GM23338 (cell line): ENCODE results near the gene EYA2. TPM values are rescaled to one million over a fixed set of nuclear protein-coding genes. Genes with fewer than 3 reads are reported as not detected.

Experiments
- ATAC-seq: fragments of 200-7000 bp; cut with Tn5 transposase; 3 replicates; pipeline ENCODE4 v1.9.1; 2020
- DNase-seq: peaks from one replicate; pipeline ENCODE4 v3.0.0-alpha.2; 2015; ENCODE audit warnings: low spot score
- H2AFZ ChIP-seq: fragments of 200-600 bp; sonication (generic); 2 replicates; pipeline ENCODE4 v1.8.0; 2016; ENCODE audit warnings: antibody characterized with exemption, mild to moderate bottlenecking, moderate library complexity
- H3F3A ChIP-seq: fragments of 200-600 bp; sonication (generic); replicated peaks from 2 replicates; pipeline ENCODE4 v1.8.0; 2017; ENCODE audit warnings: antibody characterized with exemption, mixed run types, low read depth
- H3K27ac ChIP-seq: fragments of 200-600 bp; sonication (generic); 2 replicates; pipeline ENCODE4 v1.6.1; 2016; ENCODE audit warnings: low read depth
- H3K27me3 ChIP-seq: fragments of 200-600 bp; sonication (generic); 2 replicates; pipeline ENCODE4 v1.8.0; 2016; ENCODE audit warnings: mild to moderate bottlenecking, mixed run types, moderate library complexity; ENCODE audit not compliant: insufficient read depth
- H3K36me3 ChIP-seq: fragments of 200-600 bp; sonication (generic); 2 replicates; pipeline ENCODE4 v1.8.0; 2016; ENCODE audit warnings: mild to moderate bottlenecking; ENCODE audit not compliant: insufficient read depth
- H3K4me1 ChIP-seq: fragments of 200-600 bp; sonication (generic); 2 replicates; pipeline ENCODE4 v1.8.0; 2016; ENCODE audit warnings: mild to moderate bottlenecking, moderate library complexity; ENCODE audit not compliant: insufficient read depth
- H3K4me2 ChIP-seq: fragments of 200-600 bp; sonication (generic); 2 replicates; pipeline ENCODE4 v1.7.1; 2017; ENCODE audit warnings: mixed run types
- H3K4me3 ChIP-seq: fragments of 200-600 bp; sonication (generic); 2 replicates; pipeline ENCODE4 v1.6.1; 2016; ENCODE audit warnings: mixed run types
- H3K79me2 ChIP-seq: fragments of 200-600 bp; sonication (generic); replicated peaks from 2 replicates; pipeline ENCODE4 v1.8.0; 2017; ENCODE audit warnings: mild to moderate bottlenecking; ENCODE audit not compliant: insufficient read depth
- H3K9me2 ChIP-seq: fragments of 200-600 bp; sonication (generic); 2 replicates; pipeline ENCODE4 v1.8.0; 2017; ENCODE audit not compliant: insufficient read depth
- H4K20me1 ChIP-seq: fragments of 200-600 bp; sonication (generic); replicated peaks from 2 replicates; pipeline ENCODE4 v1.8.0; 2017; ENCODE audit warnings: mild to moderate bottlenecking; ENCODE audit not compliant: insufficient read depth
- H3K27ac Mint-ChIP-seq: 2 replicates; pipeline ENCODE4 v1.8.0; 2020; ENCODE audit warnings: inconsistent platforms, mild to moderate bottlenecking, moderate library complexity, mixed read lengths
- H3K27me3 Mint-ChIP-seq: 3 replicates; pipeline ENCODE4 v1.8.0; 2022; ENCODE audit warnings: low read depth, mild to moderate bottlenecking, moderate library complexity, mixed read lengths, inconsistent platforms; ENCODE audit not compliant: insufficient read depth, poor library complexity
- H3K36me3 Mint-ChIP-seq: 3 replicates; pipeline ENCODE4 v1.8.0; 2021; ENCODE audit warnings: low read depth, mild to moderate bottlenecking, inconsistent platforms, moderate library complexity, mixed read lengths
- H3K4me1 Mint-ChIP-seq: 3 replicates; pipeline ENCODE4 v1.8.0; 2020; ENCODE audit warnings: mild to moderate bottlenecking, inconsistent platforms, mixed read lengths
- H3K4me3 Mint-ChIP-seq: 3 replicates; pipeline ENCODE4 v1.8.0; 2021; ENCODE audit warnings: moderate library complexity, mild to moderate bottlenecking, inconsistent platforms, mixed read lengths
- H3K9me3 Mint-ChIP-seq: 3 replicates; pipeline ENCODE4 v1.8.0; 2020; ENCODE audit warnings: moderate library complexity, mild to moderate bottlenecking, inconsistent platforms, mixed read lengths
- CREB1 ChIP-seq: fragments of 250-450 bp; sonication (Bioruptor Pico); IDR thresholded peaks from 2 replicates; pipeline ENCODE4 v1.5.0; 2020; ENCODE audit warnings: low read depth, mild to moderate bottlenecking, moderate library complexity
- CTCF ChIP-seq, 2 experiments: fragments of 200-600 bp in 1 of 2; sonication (generic) in 1 of 2; conservative IDR thresholded peaks; 2 replicates each; pipeline versions ENCODE4 v1.5.1 to v1.6.1; 2016 to 2017; ENCODE audit warnings: antibody characterized with exemption in 2 of 2, low read depth in 2 of 2, mild to moderate bottlenecking in 2 of 2, moderate library complexity in 1 of 2
- ETS1 ChIP-seq: IDR thresholded peaks from 2 replicates; pipeline ENCODE4 v1.6.1; 2016; ENCODE audit warnings: antibody characterized with exemption
- EZH2 ChIP-seq: fragments of 200-600 bp; sonication (generic); IDR thresholded peaks from one replicate; pipeline ENCODE4 v1.8.0; 2017; ENCODE audit warnings: antibody characterized with exemption, mild to moderate bottlenecking, low read depth; ENCODE audit not compliant: unreplicated experiment
- EZH2phosphoT487 ChIP-seq: fragments of 200-600 bp; sonication (generic); IDR thresholded peaks from one replicate; pipeline ENCODE4 v1.8.1; 2018; ENCODE audit warnings: antibody characterized with exemption; ENCODE audit not compliant: unreplicated experiment
- JUNB ChIP-seq: IDR thresholded peaks from one replicate; pipeline ENCODE4 v1.6.1; 2016; ENCODE audit warnings: antibody characterized with exemption; ENCODE audit not compliant: unreplicated experiment
- NANOG ChIP-seq: IDR thresholded peaks from 2 replicates; pipeline ENCODE4 v1.6.1; 2016; ENCODE audit warnings: antibody characterized with exemption, borderline replicate concordance
- POLR2AphosphoS5 ChIP-seq: IDR thresholded peaks from 2 replicates; pipeline ENCODE4 v1.6.1; 2016; ENCODE audit warnings: antibody characterized with exemption, low read depth
- REST ChIP-seq: IDR thresholded peaks from one replicate; pipeline ENCODE4 v1.6.1; 2018; ENCODE audit warnings: antibody characterized with exemption; ENCODE audit not compliant: unreplicated experiment
- STAT1 ChIP-seq: IDR thresholded peaks from one replicate; pipeline ENCODE4 v1.6.1; 2016; ENCODE audit warnings: antibody characterized with exemption; ENCODE audit not compliant: unreplicated experiment
- ZNF114 ChIP-seq: fragments of 250-450 bp; sonication (Bioruptor Pico); IDR thresholded peaks from 2 replicates; pipeline ENCODE4 v1.5.0; 2020; ENCODE audit warnings: mild to moderate bottlenecking, moderate library complexity
- ZNF331 ChIP-seq: fragments of 250-450 bp; sonication (Bioruptor Pico); IDR thresholded peaks from 2 replicates; pipeline ENCODE4 v1.5.0; 2020; ENCODE audit warnings: low read depth, mild to moderate bottlenecking, moderate library complexity
- ZNF462 ChIP-seq: fragments of 250-450 bp; sonication (Bioruptor Pico); IDR thresholded peaks from 2 replicates; pipeline ENCODE4 v1.5.0; 2020; ENCODE audit warnings: mild to moderate bottlenecking, moderate library complexity
- polyA plus RNA-seq: library from polyadenylated mRNA; unstranded; fragments of >200 nt; fragmentation: Nextera tagmentation; extraction: Ambion mirVana; gene quantifications from 2 replicates; pipeline ENCODE4 v1.2.1, GENCODE V29; 2016
- total RNA-seq: library from RNA; depleted of rRNA; stranded (reverse); fragments of >200 nt; shearing (Covaris generic); gene quantifications from 2 replicates; pipeline ENCODE4 v1.2.3, GENCODE V29; 2014

EYA2 gene
- total and polyA plus RNA-seq, 2 experiments from 2014 or later, result 0.50 to 0.56 TPM

- H3K27ac Mint-ChIP-seq, result no peak overlapping the region
- H3K27me3 ChIP-seq, result no peaks in the 10 kb centered on the region
- no peak overlapping the region for H3K27ac ChIP-seq
- no peak overlapping the region for H3K4me3 ChIP-seq
- ATAC-seq, result no peak
- H3K36me3 ChIP-seq, result no peaks in the 10 kb centered on the region
- 0 out of 2 replicates have a peak, but pooled peaks cover 5% of the 10 kb centered on the region for H3K9me2 ChIP-seq
- H3F3A ChIP-seq, result no peaks in the 10 kb centered on the region
- H4K20me1 ChIP-seq, result no peaks in the 10 kb centered on the region
- TF ChIP-seq ZNF114 (CRISPR knock-in tag) (no peak), EZH2phosphoT487 (no peak), ETS1 (no peak), NANOG (no peak), CTCF (conservative IDR thresholded peaks at IDR 0.05; ENCODE audit: low read depth in 2 of 2) (no peak), EZH2 (no peak), ZNF331 (CRISPR knock-in tag) (no peak), POLR2AphosphoS5 (no peak), STAT1 (no peak), CREB1 (CRISPR knock-in tag) (no peak), JUNB (no peak), REST (no peak), ZNF462 (no peak)
- no peaks in the 10 kb centered on the region for H3K79me2 ChIP-seq
- no peak overlapping the region for H3K4me3 Mint-ChIP-seq
- no peak overlapping the region for H3K4me2 ChIP-seq
- no peaks in the 10 kb centered on the region; the same call in 2 of the 3 replicates for H3K36me3 Mint-ChIP-seq
- H2AFZ ChIP-seq, result no peak overlapping the region
- H3K4me1 Mint-ChIP-seq, result peaks cover 6% of the 10 kb centered on the region
- no peak for DNase-seq
- H3K27me3 Mint-ChIP-seq, result peaks cover 4% of the 10 kb centered on the region
- no peaks in the 10 kb centered on the region for H3K4me1 ChIP-seq
- peaks cover 8% of the 10 kb centered on the region; the same call in 1 of the 3 replicates for H3K9me3 Mint-ChIP-seq
These were observed 59.0 kb downstream of the EYA2 start for GRCh38 chr20:46953596-46953995.
